GM23338 (cell line): ENCODE measurements around the gene GFRA3. TPM values are rescaled to one million over a fixed set of nuclear protein-coding genes. Genes with fewer than 3 reads are reported as not detected.

Experiments
- ATAC-seq: fragments of 200-7000 bp; cut with Tn5 transposase; 3 replicates; pipeline ENCODE4 v1.9.1; 2020
- DNase-seq: peaks from one replicate; pipeline ENCODE4 v3.0.0-alpha.2; 2015; ENCODE audit warnings: low spot score
- H2AFZ ChIP-seq: fragments of 200-600 bp; sonication (generic); 2 replicates; pipeline ENCODE4 v1.8.0; 2016; ENCODE audit warnings: antibody characterized with exemption, mild to moderate bottlenecking, moderate library complexity
- H3F3A ChIP-seq: fragments of 200-600 bp; sonication (generic); replicated peaks from 2 replicates; pipeline ENCODE4 v1.8.0; 2017; ENCODE audit warnings: antibody characterized with exemption, mixed run types, low read depth
- H3K27ac ChIP-seq: fragments of 200-600 bp; sonication (generic); 2 replicates; pipeline ENCODE4 v1.6.1; 2016; ENCODE audit warnings: low read depth
- H3K27me3 ChIP-seq: fragments of 200-600 bp; sonication (generic); 2 replicates; pipeline ENCODE4 v1.8.0; 2016; ENCODE audit warnings: mild to moderate bottlenecking, mixed run types, moderate library complexity; ENCODE audit not compliant: insufficient read depth
- H3K36me3 ChIP-seq: fragments of 200-600 bp; sonication (generic); 2 replicates; pipeline ENCODE4 v1.8.0; 2016; ENCODE audit warnings: mild to moderate bottlenecking; ENCODE audit not compliant: insufficient read depth
- H3K4me1 ChIP-seq: fragments of 200-600 bp; sonication (generic); 2 replicates; pipeline ENCODE4 v1.8.0; 2016; ENCODE audit warnings: mild to moderate bottlenecking, moderate library complexity; ENCODE audit not compliant: insufficient read depth
- H3K4me2 ChIP-seq: fragments of 200-600 bp; sonication (generic); 2 replicates; pipeline ENCODE4 v1.7.1; 2017; ENCODE audit warnings: mixed run types
- H3K4me3 ChIP-seq: fragments of 200-600 bp; sonication (generic); 2 replicates; pipeline ENCODE4 v1.6.1; 2016; ENCODE audit warnings: mixed run types
- H3K79me2 ChIP-seq: fragments of 200-600 bp; sonication (generic); replicated peaks from 2 replicates; pipeline ENCODE4 v1.8.0; 2017; ENCODE audit warnings: mild to moderate bottlenecking; ENCODE audit not compliant: insufficient read depth
- H3K9me2 ChIP-seq: fragments of 200-600 bp; sonication (generic); 2 replicates; pipeline ENCODE4 v1.8.0; 2017; ENCODE audit not compliant: insufficient read depth
- H4K20me1 ChIP-seq: fragments of 200-600 bp; sonication (generic); replicated peaks from 2 replicates; pipeline ENCODE4 v1.8.0; 2017; ENCODE audit warnings: mild to moderate bottlenecking; ENCODE audit not compliant: insufficient read depth
- H3K27ac Mint-ChIP-seq: 2 replicates; pipeline ENCODE4 v1.8.0; 2020; ENCODE audit warnings: inconsistent platforms, mild to moderate bottlenecking, moderate library complexity, mixed read lengths
- H3K27me3 Mint-ChIP-seq: 3 replicates; pipeline ENCODE4 v1.8.0; 2022; ENCODE audit warnings: low read depth, mild to moderate bottlenecking, moderate library complexity, mixed read lengths, inconsistent platforms; ENCODE audit not compliant: insufficient read depth, poor library complexity
- H3K36me3 Mint-ChIP-seq: 3 replicates; pipeline ENCODE4 v1.8.0; 2021; ENCODE audit warnings: low read depth, mild to moderate bottlenecking, inconsistent platforms, moderate library complexity, mixed read lengths
- H3K4me1 Mint-ChIP-seq: 3 replicates; pipeline ENCODE4 v1.8.0; 2020; ENCODE audit warnings: mild to moderate bottlenecking, inconsistent platforms, mixed read lengths
- H3K4me3 Mint-ChIP-seq: 3 replicates; pipeline ENCODE4 v1.8.0; 2021; ENCODE audit warnings: moderate library complexity, mild to moderate bottlenecking, inconsistent platforms, mixed read lengths
- H3K9me3 Mint-ChIP-seq: 3 replicates; pipeline ENCODE4 v1.8.0; 2020; ENCODE audit warnings: moderate library complexity, mild to moderate bottlenecking, inconsistent platforms, mixed read lengths
- EZH2 ChIP-seq: fragments of 200-600 bp; sonication (generic); IDR thresholded peaks from one replicate; pipeline ENCODE4 v1.8.0; 2017; ENCODE audit warnings: antibody characterized with exemption, mild to moderate bottlenecking, low read depth; ENCODE audit not compliant: unreplicated experiment
- EZH2phosphoT487 ChIP-seq: fragments of 200-600 bp; sonication (generic); IDR thresholded peaks from one replicate; pipeline ENCODE4 v1.8.1; 2018; ENCODE audit warnings: antibody characterized with exemption; ENCODE audit not compliant: unreplicated experiment
- JUNB ChIP-seq: IDR thresholded peaks from one replicate; pipeline ENCODE4 v1.6.1; 2016; ENCODE audit warnings: antibody characterized with exemption; ENCODE audit not compliant: unreplicated experiment
- POLR2AphosphoS5 ChIP-seq: IDR thresholded peaks from 2 replicates; pipeline ENCODE4 v1.6.1; 2016; ENCODE audit warnings: antibody characterized with exemption, low read depth
- REST ChIP-seq: IDR thresholded peaks from one replicate; pipeline ENCODE4 v1.6.1; 2018; ENCODE audit warnings: antibody characterized with exemption; ENCODE audit not compliant: unreplicated experiment
- STAT1 ChIP-seq: IDR thresholded peaks from one replicate; pipeline ENCODE4 v1.6.1; 2016; ENCODE audit warnings: antibody characterized with exemption; ENCODE audit not compliant: unreplicated experiment
- ZNF114 ChIP-seq: fragments of 250-450 bp; sonication (Bioruptor Pico); IDR thresholded peaks from 2 replicates; pipeline ENCODE4 v1.5.0; 2020; ENCODE audit warnings: mild to moderate bottlenecking, moderate library complexity
- polyA plus RNA-seq: library from polyadenylated mRNA; unstranded; fragments of >200 nt; fragmentation: Nextera tagmentation; extraction: Ambion mirVana; gene quantifications from 2 replicates; pipeline ENCODE4 v1.2.1, GENCODE V29; 2016
- total RNA-seq: library from RNA; depleted of rRNA; stranded (reverse); fragments of >200 nt; shearing (Covaris generic); gene quantifications from 2 replicates; pipeline ENCODE4 v1.2.3, GENCODE V29; 2014
- TF ChIP-seq, protein P1 (sequence below), 2 experiments: fragments of 200-600 bp in 1 of 2; sonication (generic) in 1 of 2; conservative IDR thresholded peaks; 2 replicates each; pipeline versions ENCODE4 v1.5.1 to v1.6.1; 2016 to 2017; ENCODE audit warnings: antibody characterized with exemption in 2 of 2, low read depth in 2 of 2, mild to moderate bottlenecking in 2 of 2, moderate library complexity in 1 of 2

GFRA3 gene
- total and polyA plus RNA-seq, 2 experiments from 2014 or later: 1.1 TPM

DNA sequence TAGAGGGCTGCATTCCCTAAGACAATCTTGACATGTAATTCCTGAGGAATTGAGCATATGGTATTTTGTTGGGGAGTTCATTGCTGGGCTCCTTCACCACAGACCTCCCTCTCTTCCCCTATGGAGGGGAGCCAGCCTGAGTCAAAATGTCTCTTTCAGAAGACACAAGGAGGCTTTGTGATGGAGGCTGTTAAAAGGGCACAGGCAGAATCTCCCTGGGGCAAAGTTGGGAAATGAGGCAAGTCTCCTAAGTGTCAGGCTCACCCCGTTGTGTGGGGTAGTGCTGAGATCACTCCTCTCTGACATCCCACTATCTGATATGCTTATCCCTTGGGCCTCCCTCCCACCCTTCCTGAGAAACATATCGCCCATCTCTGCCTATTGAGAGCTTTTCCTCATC, 30.6 kb downstream of the GFRA3 start (continued):
- TF ChIP-seq, protein P1, sequence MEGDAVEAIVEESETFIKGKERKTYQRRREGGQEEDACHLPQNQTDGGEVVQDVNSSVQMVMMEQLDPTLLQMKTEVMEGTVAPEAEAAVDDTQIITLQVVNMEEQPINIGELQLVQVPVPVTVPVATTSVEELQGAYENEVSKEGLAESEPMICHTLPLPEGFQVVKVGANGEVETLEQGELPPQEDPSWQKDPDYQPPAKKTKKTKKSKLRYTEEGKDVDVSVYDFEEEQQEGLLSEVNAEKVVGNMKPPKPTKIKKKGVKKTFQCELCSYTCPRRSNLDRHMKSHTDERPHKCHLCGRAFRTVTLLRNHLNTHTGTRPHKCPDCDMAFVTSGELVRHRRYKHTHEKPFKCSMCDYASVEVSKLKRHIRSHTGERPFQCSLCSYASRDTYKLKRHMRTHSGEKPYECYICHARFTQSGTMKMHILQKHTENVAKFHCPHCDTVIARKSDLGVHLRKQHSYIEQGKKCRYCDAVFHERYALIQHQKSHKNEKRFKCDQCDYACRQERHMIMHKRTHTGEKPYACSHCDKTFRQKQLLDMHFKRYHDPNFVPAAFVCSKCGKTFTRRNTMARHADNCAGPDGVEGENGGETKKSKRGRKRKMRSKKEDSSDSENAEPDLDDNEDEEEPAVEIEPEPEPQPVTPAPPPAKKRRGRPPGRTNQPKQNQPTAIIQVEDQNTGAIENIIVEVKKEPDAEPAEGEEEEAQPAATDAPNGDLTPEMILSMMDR (conservative IDR thresholded peaks at IDR 0.05; ENCODE audit: low read depth in 2 of 2): no peak
- no peak for TF ChIP-seq ZNF114 (CRISPR knock-in tag)
- TF ChIP-seq POLR2AphosphoS5: no peak
- no peak for TF ChIP-seq JUNB

DNA sequence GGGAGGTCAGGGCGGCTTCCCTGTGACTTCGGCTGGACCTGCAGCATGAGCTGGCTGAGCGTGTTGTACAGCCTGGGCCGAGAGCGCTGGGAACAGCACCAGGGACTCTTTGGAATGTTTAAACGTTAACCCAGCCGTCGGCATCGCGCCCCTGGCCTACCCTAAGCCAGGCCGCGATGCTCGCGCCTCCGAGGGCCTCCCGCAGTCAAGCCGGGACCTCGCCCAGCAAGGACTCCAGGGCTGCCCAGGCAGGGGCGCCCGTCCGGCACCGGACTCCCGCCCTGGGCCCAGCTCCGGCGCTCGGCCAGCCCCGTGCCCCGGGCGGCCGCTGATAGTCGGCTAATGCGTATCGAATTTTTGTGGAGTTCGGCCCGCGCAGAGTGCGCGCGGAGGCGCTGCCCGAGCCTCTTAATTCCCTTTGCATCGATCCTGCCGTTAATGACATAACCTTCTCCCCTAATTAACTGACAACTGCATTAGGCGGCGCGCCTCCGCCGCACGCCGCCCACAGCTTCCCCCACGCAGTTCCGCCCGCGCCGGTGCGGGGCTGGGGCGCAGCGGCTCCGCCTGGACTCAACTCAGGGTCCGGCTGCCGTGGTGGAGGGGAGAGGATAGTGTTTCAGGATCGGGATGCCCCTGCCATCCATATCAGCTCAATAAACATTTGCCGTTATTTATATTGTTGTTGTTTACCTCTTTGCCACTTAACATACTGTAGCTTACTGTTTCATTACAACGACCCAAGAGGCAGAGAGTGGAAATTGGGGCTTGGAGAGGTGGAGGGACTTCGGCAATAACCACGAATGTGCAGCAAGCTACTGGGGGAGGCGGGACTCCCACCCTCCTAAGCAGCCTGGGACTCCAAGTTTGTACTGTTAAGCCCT, 32.5 kb downstream of the GFRA3 start:
- DNase-seq (peak; percentile 72), ATAC-seq (peak; percentile 92)
- Histone ChIP-seq H3K27ac (no peak overlapping the region), H3K79me2 (no peaks in the 10 kb centered on the region), H3K27me3 (peaks cover 51% of the 10 kb centered on the region), H3K36me3 (no peaks in the 10 kb centered on the region), H4K20me1 (no peaks in the 10 kb centered on the region; the same call in 1 of the 2 replicates), H2AFZ (peak overlapping the region; percentile 100), H3K4me2 (peak overlapping the region; percentile 95), H3K9me2 (no peaks in the 10 kb centered on the region), H3K4me3 (peak overlapping the region; percentile 79), H3F3A (peaks cover 9% of the 10 kb centered on the region; the same call in 1 of the 2 replicates), H3K4me1 (peaks cover 9% of the 10 kb centered on the region)
- H3K27ac Mint-ChIP-seq: no peak overlapping the region
- peak overlapping the region; percentile 71 for H3K4me3 Mint-ChIP-seq
- TF ChIP-seq, protein P1 (conservative IDR thresholded peaks at IDR 0.05; ENCODE audit: low read depth in 2 of 2): no peak
- peak; percentile 52 for TF ChIP-seq EZH2
- no peaks in the 10 kb centered on the region for H3K36me3 Mint-ChIP-seq
- peaks cover 40% of the 10 kb centered on the region for H3K27me3 Mint-ChIP-seq
- peaks cover 23% of the 10 kb centered on the region for H3K4me1 Mint-ChIP-seq
- H3K9me3 Mint-ChIP-seq: no peaks in the 10 kb centered on the region

GRCh38 chr5:138240650-138241385, 33.6 kb downstream of the GFRA3 start:
- Histone ChIP-seq H4K20me1 (no peaks in the 10 kb centered on the region; the same call in 1 of the 2 replicates), H3K27ac (no peak overlapping the region), H3K4me1 (peaks cover 6% of the 10 kb centered on the region), H3K36me3 (no peaks in the 10 kb centered on the region), H3K4me2 (no peak overlapping the region), H3K27me3 (peaks cover 51% of the 10 kb centered on the region), H3K9me2 (no peaks in the 10 kb centered on the region), H3K4me3 (peak overlapping the region; percentile 79; the same call in 1 of the 2 replicates), H3F3A (peaks cover 9% of the 10 kb centered on the region; the same call in 1 of the 2 replicates), H2AFZ (peak overlapping the region; percentile 100), H3K79me2 (no peaks in the 10 kb centered on the region)
- Mint-ChIP-seq H3K9me3 (no peaks in the 10 kb centered on the region), H3K4me3 (peak overlapping the region; percentile 65), H3K27me3 (peaks cover 38% of the 10 kb centered on the region), H3K4me1 (peaks cover 19% of the 10 kb centered on the region), H3K27ac (no peak overlapping the region), H3K36me3 (no peaks in the 10 kb centered on the region)
- DNase-seq (no peak), ATAC-seq (no peak)
- TF ChIP-seq EZH2phosphoT487 (no peak), STAT1 (no peak), ZNF114 (CRISPR knock-in tag) (no peak), REST (no peak), EZH2 (no peak)
- TF ChIP-seq, protein P1 (conservative IDR thresholded peaks at IDR 0.05; ENCODE audit: low read depth in 2 of 2): no peak
